HG02938 (cell line): ENCODE data around the gene SH3RF3.
A peak's percentile ranks its signal among the peaks of the same experiment; 100 is the strongest.
"Not testable (repeated sequence)": the region's sequence is repeated elsewhere in the genome, so short reads cannot be mapped to it uniquely, and the experiment has no call there.

Source experiments
- ATAC-seq: cut with Tn5 transposase; IDR thresholded peaks from one replicate; pipeline ENCODE4 v1.9.1; 2021; ENCODE audit warnings: mild to moderate bottlenecking, moderate library complexity; ENCODE audit not compliant: unreplicated experiment

Gene SH3RF3

GRCh38 chr2:109213646-109214433 is 84.8 kb downstream of the SH3RF3 start:
- ATAC-seq: peak; percentile 48

GRCh38 chr2:109214651-109215371 is 85.8 kb downstream of the SH3RF3 start:
- ATAC-seq: no peak

DNA sequence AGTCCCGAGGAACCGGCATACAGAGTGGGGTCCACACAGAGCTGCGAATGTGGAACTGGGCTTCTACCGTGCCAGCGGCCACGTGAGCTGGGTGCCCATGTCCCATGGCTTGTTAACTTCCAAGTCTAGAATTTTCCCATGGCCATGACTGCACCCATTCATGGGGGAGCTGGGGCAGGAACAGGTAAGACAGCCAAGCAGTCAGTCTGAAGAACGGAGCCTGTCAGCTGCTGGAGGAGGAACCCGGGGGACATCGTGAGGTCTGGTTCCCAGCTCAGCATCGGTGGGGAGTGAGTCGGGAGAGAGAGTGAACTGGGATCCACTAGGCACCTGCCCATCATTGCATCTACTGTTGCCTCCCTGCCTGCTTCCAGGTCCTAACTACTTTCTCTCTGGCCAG is 86.9 kb downstream of the SH3RF3 start:
- ATAC-seq: no peak

GRCh38 chr2:109216332-109216731 is 87.3 kb downstream of the SH3RF3 start:
- no peak for ATAC-seq

GRCh38 chr2:109217362-109218086 is 88.5 kb downstream of the SH3RF3 start:
- no peak for ATAC-seq

GRCh38 chr2:109218087-109218791 is 89.2 kb downstream of the SH3RF3 start:
- peak; percentile 39 for ATAC-seq

DNA sequence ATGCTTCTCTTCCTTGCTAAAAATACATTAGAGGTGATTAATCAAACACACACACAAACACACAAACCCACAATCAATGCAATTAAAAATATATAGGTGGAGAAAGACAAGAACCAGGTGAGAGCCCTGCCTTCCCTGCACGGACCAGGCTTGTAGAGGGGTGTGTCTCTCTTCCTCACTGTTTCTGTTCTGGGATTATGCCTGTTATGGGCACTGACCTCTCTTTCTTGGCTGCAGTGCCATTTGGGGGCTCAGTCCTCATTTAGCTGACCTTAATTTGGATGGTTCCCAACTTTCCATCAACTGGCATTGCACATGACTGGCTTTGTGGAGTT is 89.8 kb downstream of the SH3RF3 start:
- no peak for ATAC-seq

DNA sequence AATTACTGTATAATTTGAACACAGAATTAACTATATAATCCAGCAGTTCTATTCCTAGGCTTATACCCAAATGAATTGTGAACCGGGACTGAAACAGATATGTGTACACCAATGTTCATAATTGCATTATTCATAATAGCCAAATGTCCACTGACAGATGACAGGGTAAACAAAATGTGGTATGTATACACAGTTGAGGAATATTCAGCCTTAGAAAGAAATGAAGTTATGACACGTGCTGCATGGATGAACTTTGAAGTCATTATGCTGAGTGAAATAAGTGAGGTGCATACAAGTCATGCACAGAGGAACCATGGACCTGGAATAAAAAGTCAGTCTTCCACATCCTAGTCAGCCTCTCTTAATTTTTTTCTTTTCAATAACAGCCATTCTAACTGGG is 91.9 kb downstream of the SH3RF3 start:
- no peak for ATAC-seq

GRCh38 chr2:109221316-109221715 is 92.3 kb downstream of the SH3RF3 start:
- ATAC-seq: not testable (repeated sequence)

GRCh38 chr2:109222422-109222821 is 93.4 kb downstream of the SH3RF3 start:
- no peak for ATAC-seq

DNA sequence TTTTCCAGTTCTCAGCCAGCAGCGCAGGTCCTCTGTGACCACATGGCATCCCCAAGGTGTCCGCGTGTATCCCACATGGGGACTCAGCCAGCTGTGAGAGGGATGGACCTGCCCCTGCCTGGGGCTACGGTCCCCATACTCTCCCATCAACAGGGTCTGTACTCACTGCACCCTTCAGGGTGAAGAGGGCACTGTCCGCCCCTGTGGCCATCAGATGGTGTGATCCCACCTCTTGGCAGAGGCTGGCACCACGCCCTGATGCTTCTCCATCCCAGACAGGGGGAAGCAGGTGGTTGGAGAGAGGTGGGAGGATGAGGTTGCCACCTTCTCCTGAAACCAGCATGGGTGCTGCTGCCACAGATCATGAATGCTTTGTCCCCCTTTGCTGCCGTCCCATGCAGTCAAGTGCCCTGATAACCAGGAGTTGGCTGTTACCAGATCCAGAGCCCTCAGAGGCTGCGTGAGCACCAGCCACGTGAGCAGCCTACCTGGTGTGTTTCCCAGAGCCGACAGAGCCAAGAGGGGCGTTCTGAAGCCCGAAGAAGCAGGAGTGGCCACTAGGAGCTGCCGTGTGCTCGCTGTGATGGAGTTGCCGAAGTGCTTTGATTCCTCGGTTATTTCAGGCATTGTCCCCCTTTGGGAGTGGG is 93.9 kb downstream of the SH3RF3 start:
- ATAC-seq: no peak

- ATAC-seq: no peak
Observed at GRCh38 chr2:109223490-109223889, 94.5 kb downstream of the SH3RF3 start.

GRCh38 chr2:109224341-109224740 is 95.3 kb downstream of the SH3RF3 start:
- ATAC-seq: not testable (repeated sequence)

GRCh38 chr2:109225170-109225782 is 96.3 kb downstream of the SH3RF3 start:
- ATAC-seq: no peak

GRCh38 chr2:109226128-109226527 is 97.1 kb downstream of the SH3RF3 start:
- ATAC-seq: no peak

DNA sequence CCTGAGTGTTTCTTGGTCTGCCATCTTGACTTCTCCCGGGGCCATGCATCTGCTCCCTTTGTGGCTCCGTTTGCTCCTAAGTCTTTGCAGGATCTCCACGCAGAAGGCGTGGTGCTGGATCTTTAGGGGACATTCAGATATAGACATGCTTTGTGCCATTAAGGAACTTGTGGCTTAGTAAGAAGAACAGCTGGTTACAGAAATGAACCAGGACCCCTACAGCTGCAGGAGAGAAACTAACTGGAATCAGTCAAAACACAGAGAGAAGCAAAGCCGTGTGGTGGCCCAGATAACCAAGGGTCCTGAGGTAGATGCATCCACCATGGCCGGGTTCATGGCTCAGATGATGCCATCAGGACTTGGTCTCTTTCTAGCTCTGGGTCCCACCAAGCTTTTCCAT is 97.6 kb downstream of the SH3RF3 start:
- ATAC-seq: no peak

DNA sequence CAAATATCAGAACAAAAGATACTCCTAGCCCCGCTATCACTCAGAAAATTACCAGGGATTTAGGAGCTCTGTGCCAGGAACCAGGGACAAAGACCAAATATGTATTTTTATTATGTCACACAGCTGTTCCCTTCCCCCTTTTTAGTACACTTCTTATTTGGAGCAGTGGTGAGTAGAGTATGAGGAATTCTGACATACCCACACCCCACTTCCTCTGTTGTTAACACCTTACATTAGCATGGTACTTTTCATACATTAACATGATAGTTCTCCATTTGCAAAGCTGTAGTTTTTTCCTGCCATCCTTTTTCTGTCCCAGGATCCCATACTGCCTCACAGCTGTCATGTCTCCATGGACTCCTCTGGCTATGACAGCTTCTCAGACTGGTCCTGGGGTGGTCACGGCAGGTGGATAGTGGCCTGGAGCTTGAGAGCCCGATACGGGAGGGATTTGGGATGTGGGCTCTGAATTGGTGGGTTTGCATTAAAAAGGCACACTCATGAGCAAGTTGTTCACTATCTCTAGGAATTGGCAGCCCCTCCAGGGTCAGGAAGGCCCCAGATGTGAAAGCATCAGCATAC is 100.2 kb downstream of the SH3RF3 start:
- no peak for ATAC-seq

GRCh38 chr2:109230941-109231420 is 102.0 kb downstream of the SH3RF3 start:
- ATAC-seq: no peak

DNA sequence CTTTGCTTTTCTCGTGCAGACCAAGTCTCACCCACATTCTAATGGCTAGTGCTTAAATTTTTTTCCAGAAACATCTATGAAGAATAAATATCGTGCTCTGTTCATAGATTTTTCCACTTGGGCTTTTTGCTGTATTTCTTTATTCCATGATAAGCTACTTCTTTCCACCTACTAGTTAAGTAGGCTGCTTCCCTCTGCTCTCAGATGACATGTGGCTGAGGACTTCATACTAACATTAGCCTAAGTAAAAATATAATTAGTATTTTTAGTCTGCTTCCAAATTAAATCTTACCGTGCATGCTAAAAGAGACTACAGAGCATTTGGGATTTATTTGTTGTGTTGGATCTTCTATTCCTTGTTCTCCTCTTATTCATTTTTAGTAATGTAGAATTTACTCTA is 102.4 kb downstream of the SH3RF3 start:
- ATAC-seq: no peak
